LHCN-M2 (cell line): ENCODE measurements around the gene DMRT1. TPM values are rescaled to one million over a fixed set of nuclear protein-coding genes. Genes with fewer than 3 reads are reported as not detected.
"Not testable (repeated sequence)": the region's sequence is repeated elsewhere in the genome, so short reads cannot be mapped to it uniquely, and the experiment has no call there.

Source experiments
- DNase-seq: peaks from one replicate; pipeline ENCODE4 v3.0.0-alpha.2; 2012; ENCODE audit warnings: low read depth
- total RNA-seq: library from RNA; depleted of rRNA; stranded (reverse); fragments of >200 nt; gene quantifications from 2 replicates; pipeline ENCODE4 v1.2.3, GENCODE V29; 2014; rRNA removed

The DMRT1 gene
- total RNA-seq, 1 experiment from 2014 or later, result not detected

DNA sequence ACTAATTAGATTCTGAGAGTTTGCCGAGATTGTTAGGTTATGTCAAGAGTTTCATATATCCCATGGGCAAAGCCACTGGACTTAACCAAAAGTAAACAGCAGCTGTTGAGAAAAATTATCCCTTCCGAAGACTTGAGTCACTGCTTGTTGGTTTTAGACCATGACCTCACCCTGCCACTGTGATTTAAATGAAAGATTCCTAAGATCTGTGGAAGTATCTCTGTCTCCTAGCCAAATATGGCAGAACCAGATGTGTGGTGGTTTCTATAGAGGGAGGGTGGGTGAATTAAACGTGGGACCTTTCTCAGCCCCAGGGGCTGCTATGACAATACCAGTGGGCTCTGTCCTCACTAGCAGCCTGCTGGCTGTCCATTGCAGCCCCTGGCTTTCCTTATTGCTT is 154.3 kb downstream of the DMRT1 start:
- peak; percentile 95 for DNase-seq

DNA sequence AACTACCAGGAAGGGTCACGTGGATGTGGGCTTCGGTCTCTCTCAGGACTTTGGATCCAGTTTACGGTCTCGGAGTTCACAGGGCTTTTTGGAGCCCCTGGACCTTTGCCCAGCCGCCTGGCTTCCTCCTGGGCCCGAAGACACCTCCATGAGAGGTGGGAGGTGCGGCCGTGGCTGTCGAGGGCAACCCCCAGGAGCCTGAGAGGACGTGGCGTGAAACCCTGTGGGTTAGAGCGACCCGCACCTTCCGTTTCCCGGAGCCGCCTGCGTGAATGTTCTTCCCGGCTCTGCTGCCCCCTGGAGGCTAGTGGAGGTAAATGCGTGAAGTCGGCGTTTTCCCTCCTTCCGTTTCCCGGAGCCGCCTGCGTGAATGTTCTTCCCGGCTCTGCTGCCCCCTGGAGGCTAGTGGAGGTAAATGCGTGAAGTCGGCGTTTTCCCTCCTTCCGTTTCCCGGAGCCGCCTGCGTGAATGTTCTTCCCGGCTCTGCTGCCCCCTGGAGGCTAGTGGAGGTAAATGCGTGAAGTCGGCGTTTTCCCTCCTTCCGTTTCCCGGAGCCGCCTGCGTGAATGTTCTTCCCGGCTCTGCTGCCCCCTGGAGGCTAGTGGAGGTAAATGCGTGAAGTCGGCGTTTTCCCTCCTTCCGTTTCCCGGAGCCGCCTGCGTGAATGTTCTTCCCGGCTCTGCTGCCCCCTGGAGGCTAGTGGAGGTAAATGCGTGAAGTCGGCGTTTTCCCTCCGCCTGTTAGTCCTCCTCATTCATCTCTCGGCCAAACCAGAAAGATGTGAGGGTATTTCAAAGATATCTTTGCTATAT is 157.0 kb downstream of the DMRT1 start:
- DNase-seq, result not testable (repeated sequence)

DNA sequence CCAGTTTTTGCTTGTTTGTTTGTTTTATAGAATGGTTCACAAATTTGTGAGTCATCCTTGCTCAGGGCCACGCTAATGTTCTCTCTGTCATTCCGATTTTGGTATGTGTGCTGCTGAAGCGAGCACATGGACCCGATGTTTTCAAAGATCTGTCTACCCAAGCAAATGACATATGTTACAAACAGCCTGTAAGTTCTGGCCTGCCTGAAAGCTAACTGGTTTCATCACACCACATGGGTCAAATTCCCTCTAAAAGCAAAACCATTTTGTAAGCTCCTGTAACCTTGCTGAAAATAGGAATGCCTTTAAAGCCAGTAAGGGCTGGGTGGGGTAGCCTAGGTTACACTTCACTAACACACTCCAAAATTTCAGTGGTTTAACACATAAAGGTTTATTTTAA is 160.3 kb downstream of the DMRT1 start:
- peak; percentile 67 for DNase-seq

DNA sequence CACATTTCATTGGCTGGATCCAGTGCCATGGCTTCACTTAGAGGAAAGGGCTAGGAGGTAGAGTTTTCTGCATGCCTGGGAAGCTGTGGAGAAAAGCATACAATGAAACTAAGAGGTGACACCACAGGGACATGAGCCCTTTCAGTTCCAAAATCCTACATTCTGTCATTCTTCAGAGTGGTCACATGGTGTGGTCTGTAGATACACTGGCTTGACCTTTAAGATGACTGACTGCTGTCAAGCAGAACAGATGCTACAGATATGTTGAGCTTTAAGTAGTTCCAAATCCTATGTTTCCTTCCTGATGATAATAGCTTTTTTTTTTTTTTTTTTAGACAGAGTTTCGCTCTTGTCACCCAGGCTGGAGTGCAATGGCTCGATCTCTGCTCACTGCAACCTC is 161.2 kb downstream of the DMRT1 start:
- DNase-seq, result no peak

DNA sequence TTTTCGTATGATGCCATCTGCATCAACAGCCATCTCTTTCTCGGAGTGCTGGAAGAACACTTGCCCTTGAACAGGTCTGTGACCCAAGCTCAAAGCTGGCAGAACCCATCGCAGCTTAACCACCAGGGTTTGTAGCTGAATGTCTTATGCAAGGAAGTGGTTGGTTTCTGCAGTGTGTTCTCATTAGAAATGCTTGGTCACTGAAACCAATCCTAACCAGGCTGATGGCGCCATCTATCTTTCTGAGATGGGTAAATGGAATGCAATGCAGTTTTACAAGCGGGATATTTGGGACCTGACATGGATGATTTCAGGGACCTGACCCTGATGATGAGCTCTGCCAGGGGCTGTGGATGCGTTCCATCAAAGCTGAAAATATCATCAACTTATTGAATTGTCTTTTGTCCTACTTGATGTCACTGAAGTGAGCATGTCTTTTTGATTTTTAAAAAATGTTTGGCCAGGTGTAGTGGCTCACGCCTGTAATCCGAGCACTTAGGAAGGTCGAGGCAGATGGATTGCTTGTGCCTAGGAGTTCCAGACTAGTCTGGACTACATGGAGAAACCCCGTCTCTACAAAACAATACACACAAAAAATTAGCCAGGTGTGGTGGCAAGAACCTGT is 163.7 kb downstream of the DMRT1 start:
- DNase-seq, result peak; percentile 72

DNA sequence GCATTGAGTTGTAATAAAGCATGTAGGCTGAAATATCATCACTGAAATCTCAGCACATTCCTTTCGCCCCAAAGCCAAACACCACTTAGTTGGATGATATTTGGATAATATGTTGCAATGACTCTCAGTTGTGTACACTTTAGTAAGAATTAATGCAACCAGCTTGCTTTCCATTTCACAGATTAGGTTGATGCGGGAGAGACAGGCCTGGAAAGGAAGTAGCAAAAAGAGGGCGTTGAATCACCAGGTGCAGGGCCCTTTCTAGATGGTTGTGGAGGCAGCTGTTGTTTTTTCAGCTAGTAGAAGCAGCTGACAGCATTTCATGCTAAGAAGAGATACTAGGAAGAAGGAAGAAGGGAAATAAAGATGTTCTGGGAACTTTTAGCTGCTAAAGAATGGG is 165.8 kb downstream of the DMRT1 start:
- peak; percentile 83 for DNase-seq

DNA sequence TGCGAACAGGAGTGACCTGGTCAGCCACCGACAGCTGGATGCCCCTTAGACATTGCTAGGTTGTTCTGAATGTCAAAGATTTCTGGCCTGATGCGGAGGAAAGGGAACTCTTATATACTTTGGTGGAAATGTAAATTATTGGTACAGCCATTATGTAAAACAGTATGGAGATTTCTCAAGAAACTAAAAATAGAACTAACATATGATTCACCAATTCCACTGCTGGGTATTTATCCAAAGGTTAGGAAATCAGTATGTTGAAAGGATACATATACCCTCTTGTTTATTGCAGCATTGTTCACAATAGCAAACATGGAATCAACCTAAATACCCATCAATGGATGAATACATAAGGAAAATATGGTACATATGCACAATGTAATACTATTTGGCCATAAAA is 166.7 kb downstream of the DMRT1 start:
- DNase-seq, result peak; percentile 35

DNA sequence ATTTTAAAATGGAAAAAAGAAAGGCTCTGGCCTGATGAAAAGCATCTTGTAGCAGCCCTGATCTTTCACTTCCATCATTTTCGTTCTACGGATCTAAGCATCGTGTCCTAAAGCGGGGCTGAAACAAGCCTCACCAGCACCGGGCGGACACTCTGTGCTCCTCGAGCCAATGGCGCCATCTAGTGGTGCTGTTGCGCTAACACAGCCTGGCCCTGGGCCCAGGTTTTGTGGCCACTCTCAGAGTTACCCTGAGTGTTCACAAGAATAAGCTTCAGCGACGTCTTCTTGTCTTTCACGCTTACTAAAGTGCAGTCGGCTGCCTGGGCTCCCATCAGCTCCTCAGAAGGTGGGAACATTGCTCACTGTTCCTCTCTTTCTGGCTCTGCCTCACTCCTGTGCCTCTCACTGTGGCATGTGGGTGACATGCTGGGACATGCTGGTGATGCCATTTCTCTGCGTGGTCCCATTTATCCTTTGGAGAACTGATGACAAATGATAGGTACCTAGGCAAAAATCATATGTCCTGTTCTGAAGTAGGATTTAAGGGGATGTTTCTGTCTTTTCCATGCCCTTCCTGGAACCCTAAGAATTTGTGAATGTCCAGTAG is 167.7 kb downstream of the DMRT1 start:
- DNase-seq, result peak; percentile 77

DNA sequence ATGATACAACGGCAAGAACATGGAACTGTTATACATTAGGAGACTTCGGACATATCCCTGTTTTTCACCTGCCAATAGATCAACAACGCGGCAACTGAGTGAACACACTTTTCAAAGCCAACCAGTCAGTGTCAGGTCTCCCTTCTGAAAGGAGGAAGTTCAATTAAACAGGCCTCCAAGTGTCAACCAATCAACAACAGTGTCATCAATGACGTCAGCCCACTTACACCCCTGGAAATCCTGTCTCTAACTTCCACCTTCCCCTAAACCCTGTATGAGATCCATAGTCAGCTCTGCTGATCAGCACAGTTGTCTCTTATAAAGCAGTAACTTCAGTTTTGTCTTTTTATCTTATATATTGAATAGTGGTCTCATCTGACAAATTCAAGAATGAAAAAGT is 171.5 kb downstream of the DMRT1 start:
- no peak for DNase-seq

DNA sequence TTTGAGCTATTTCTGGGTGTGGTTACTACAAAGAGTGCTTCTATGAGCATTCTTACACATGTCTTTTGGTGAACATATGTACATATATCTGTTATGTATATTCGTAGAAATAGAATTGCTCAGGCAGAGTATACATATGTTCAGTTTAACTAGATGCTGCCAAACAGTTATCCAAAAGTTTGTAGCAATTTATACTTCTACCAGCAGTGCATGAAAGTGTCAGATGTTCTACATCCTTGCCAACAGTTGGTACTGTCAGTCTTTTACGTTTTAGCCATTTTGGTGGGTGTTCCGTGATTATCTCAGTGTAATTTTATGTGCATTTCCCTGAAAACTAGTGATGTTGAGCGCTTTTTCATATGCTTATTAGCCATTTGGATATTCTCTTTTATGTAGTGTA is 172.7 kb downstream of the DMRT1 start:
- DNase-seq, result no peak

DNA sequence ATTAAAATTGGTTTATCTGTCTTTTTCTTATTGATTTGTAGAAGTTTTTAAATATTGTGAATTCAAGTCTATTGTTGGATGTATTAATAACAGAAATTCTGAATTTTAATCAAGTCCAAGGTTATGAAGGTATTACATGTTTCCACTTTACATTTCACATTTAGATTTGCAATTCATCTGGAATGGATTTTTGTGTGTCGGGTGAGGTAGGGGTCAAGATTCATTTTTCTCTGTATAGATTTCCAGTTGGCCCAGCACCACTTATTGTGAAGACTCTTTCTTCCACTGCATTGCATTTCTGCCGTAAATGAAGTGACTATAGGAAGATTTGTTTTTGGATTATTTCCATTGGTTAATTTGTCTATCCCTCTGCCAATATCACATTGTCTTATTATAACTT is 173.1 kb downstream of the DMRT1 start:
- DNase-seq, result no peak

DNA sequence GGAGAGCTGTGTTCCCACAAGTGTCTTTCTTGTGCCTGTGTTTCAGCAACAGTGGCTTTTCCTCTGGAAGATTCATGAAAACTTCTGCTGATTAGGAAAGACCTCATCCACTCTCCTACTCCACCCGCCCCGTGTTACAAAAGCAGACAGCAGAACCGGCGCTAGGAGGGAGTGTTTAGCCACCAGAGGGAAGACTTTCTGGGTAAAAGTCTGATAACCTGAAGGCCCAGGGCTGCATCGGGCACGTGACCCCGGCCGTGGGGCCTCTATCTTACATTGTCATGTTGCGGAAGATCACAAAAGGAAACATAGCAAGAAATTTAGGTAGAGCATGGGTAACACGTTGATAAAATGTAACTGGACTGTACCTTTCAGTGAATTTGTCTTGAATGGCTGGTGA is 176.6 kb downstream of the DMRT1 start:
- DNase-seq, result peak; percentile 30

Other genes with a start within 250 kb of the DMRT1 start
- not detected in 2 replicates for gene DMRT3, start 135.0 kb downstream of the DMRT1 start, total RNA-seq
- 0.06 TPM in 1 of 2 replicates, not detected in the other for gene DMRT2, start 208.7 kb downstream of the DMRT1 start, total RNA-seq